Measurements from ENCODE around the gene ZNF469. TPM values are rescaled to one million over a fixed set of nuclear protein-coding genes. Genes with fewer than 3 reads are reported as not detected.

ZNF469 gene
- total and polyA plus RNA-seq, 4 donors, result 0.04 to 0.50 (median 0.36) TPM

GRCh38 chr16:88416686-88417085, 33.9 kb downstream of the ZNF469 start:
- Histone ChIP-seq H3K27ac (ENCODE audit: low read depth in 1 of 2, low read length in 2 of 2) (no peak overlapping the region), H3K9me3 (ENCODE audit: control insufficient read depth in 4 of 4, low read length in 3 of 4) (no peaks in the 10 kb centered on the region), H3K4me1 (ENCODE audit: control insufficient read depth in 4 of 4, insufficient read depth in 4 of 4, low read length in 3 of 4) (no peaks in the 10 kb centered on the region), H3K4me3 (ENCODE audit: low read depth in 1 of 3, low read length in 3 of 3) (no peak overlapping the region), H3K27me3 (ENCODE audit: control insufficient read depth in 4 of 4, insufficient read depth in 4 of 4, low read length in 3 of 4) (no peaks in the 10 kb centered on the region), H3K36me3 (ENCODE audit: control insufficient read depth in 4 of 4, insufficient read depth in 3 of 4, low read depth in 1 of 4, low read length in 3 of 4) (no peaks in the 10 kb centered on the region), H3K9ac (ENCODE audit: low read depth in 1 of 2, low read length in 2 of 2) (no peak overlapping the region)
- 95% methylated on average over 17 of the region's 17 CpGs for WGBS
- TF ChIP-seq SP1 (IDR thresholded peaks at IDR 0.05) (no peak), NR2F2 (IDR thresholded peaks at IDR 0.05) (no peak), ATF3 (IDR thresholded peaks at IDR 0.05) (no peak), REST (IDR thresholded peaks at IDR 0.05) (no peak), FOXA1 (IDR thresholded peaks at IDR 0.05) (no peak), HNF4G (IDR thresholded peaks at IDR 0.05) (no peak), RAD21 (IDR thresholded peaks at IDR 0.05) (no peak), ZBTB33 (IDR thresholded peaks at IDR 0.05) (no peak), RXRA (IDR thresholded peaks at IDR 0.05) (no peak), HNF4A (conservative IDR thresholded peaks at IDR 0.05) (no peak)
- DNase-seq (ENCODE audit: low spot score), result no peak

DNA sequence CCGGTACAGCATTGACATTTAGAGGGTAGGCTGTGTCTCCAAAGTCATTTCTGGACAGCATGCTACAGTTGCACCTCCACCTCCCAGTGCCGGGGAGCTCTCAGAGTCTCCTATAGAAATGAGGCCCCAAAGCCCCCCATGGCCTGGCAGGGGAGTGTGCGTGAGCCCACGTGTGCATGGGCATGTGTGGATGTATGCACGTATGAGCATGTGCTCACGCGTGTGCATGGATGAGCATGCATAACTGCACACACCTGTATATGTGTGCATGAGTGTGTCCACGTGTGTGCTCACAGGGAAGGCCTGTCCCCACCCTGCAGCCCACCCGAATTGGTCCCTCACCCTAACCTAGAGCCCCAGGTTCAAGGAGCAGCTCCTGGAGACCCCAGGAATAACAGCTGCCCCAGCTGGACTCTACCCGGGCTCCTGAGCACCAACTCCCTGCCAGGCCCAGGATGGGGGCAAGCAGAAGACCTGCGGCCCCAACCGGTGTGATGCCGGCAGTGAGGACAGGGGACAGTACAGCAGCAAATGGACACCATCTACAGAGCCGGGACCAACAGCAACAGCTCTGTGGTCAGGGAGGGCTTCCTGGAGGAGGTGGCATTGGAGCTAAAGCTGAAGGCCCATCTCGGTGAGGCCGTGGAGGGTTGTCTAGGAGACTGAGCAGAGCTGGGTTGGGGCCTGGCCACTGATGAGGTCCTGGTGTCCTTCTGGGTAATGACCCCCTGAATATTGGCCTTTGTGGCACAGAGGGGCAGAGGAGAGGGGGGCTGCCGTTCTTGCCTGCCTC, 35.1 kb downstream of the ZNF469 start:
- no peak overlapping the region for H3K9ac ChIP-seq (ENCODE audit: low read depth in 1 of 2, low read length in 2 of 2)
- WGBS, result 77% methylated on average over 17 of the region's 17 CpGs
- TF ChIP-seq, protein P1, sequence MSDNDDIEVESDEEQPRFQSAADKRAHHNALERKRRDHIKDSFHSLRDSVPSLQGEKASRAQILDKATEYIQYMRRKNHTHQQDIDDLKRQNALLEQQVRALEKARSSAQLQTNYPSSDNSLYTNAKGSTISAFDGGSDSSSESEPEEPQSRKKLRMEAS (IDR thresholded peaks at IDR 0.05), result no peak
- TF ChIP-seq FOXA1 (IDR thresholded peaks at IDR 0.05) (no peak), HNF4A (conservative IDR thresholded peaks at IDR 0.05) (no peak), GABPA (IDR thresholded peaks at IDR 0.05 in 1 of 2, conservative IDR thresholded peaks at IDR 0.05 in 1 of 2) (no peak), JUND (IDR thresholded peaks at IDR 0.05) (no peak), RXRA (IDR thresholded peaks at IDR 0.05) (no peak), HNF4G (IDR thresholded peaks at IDR 0.05) (no peak)
- TF ChIP-seq, protein P2, sequence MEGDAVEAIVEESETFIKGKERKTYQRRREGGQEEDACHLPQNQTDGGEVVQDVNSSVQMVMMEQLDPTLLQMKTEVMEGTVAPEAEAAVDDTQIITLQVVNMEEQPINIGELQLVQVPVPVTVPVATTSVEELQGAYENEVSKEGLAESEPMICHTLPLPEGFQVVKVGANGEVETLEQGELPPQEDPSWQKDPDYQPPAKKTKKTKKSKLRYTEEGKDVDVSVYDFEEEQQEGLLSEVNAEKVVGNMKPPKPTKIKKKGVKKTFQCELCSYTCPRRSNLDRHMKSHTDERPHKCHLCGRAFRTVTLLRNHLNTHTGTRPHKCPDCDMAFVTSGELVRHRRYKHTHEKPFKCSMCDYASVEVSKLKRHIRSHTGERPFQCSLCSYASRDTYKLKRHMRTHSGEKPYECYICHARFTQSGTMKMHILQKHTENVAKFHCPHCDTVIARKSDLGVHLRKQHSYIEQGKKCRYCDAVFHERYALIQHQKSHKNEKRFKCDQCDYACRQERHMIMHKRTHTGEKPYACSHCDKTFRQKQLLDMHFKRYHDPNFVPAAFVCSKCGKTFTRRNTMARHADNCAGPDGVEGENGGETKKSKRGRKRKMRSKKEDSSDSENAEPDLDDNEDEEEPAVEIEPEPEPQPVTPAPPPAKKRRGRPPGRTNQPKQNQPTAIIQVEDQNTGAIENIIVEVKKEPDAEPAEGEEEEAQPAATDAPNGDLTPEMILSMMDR (IDR thresholded peaks at IDR 0.05; ENCODE audit: low read depth, low read length, missing input control), result no peak
- no peaks in the 10 kb centered on the region for H3K36me3 ChIP-seq (ENCODE audit: control insufficient read depth in 4 of 4, insufficient read depth in 3 of 4, low read depth in 1 of 4, low read length in 3 of 4)
- no peaks in the 10 kb centered on the region for H3K4me1 ChIP-seq (ENCODE audit: control insufficient read depth in 4 of 4, insufficient read depth in 4 of 4, low read length in 3 of 4)
- H3K27ac ChIP-seq (ENCODE audit: low read depth in 1 of 2, low read length in 2 of 2), result no peak overlapping the region
- H3K4me3 ChIP-seq (ENCODE audit: low read depth in 1 of 3, low read length in 3 of 3), result no peak overlapping the region
- DNase-seq (ENCODE audit: low spot score), result no peak
- no peaks in the 10 kb centered on the region for H3K9me3 ChIP-seq (ENCODE audit: control insufficient read depth in 4 of 4, low read length in 3 of 4)
- H3K27me3 ChIP-seq (ENCODE audit: control insufficient read depth in 4 of 4, insufficient read depth in 4 of 4, low read length in 3 of 4), result no peaks in the 10 kb centered on the region
